Activated naive CD8-positive, alpha-beta T cell treated with anti-CD3 and anti-CD28 coated beads, Interleukin-2, amount 50 U/mL, for 24 hours (primary cell): Measurements from ENCODE around the gene CNNM2.

Experiments used
- ATAC-seq: fragments of 150-1000 bp; cut with Tn5 transposase; one replicate; pipeline ENCODE4 v1.10.0; 2021
- DNase-seq: peaks from one replicate; pipeline ENCODE4 v3.0.0; 2021
- H3K27ac Mint-ChIP-seq: one replicate; pipeline ENCODE4 v1.8.0; 2021; ENCODE audit warnings: mild to moderate bottlenecking, mixed read lengths
- H3K27me3 Mint-ChIP-seq: one replicate; pipeline ENCODE4 v1.8.0; 2021; ENCODE audit warnings: mixed read lengths
- H3K36me3 Mint-ChIP-seq: one replicate; pipeline ENCODE4 v1.8.0; 2021; ENCODE audit warnings: low read depth, mixed read lengths
- H3K4me1 Mint-ChIP-seq: one replicate; pipeline ENCODE4 v1.8.0; 2021; ENCODE audit warnings: mixed read lengths
- H3K4me3 Mint-ChIP-seq: one replicate; pipeline ENCODE4 v1.8.0; 2021; ENCODE audit warnings: mild to moderate bottlenecking, moderate library complexity, mixed read lengths
- H3K9me3 Mint-ChIP-seq: one replicate; pipeline ENCODE4 v1.8.0; 2021; ENCODE audit warnings: mixed read lengths

The CNNM2 gene

DNA sequence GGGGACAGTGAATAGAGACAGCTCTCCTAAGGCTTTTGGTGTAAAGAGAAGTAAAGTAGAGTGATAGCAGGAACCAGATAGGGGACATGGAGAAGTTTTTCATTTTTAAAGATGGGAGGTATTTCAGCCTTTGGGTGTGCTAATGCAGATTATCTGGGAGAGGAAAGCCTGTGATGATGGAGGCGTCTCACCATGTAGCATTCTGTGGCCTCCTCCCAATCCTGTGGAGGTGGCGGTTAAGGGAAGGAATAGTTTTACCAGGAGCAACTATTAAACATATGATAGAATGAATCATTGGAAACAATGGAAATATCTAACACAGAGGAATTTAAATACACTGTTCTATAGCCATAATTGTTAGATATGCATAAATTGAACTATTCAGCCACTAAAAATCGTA is 101.3 kb downstream of the CNNM2 start:
- Mint-ChIP-seq H3K36me3 (no peaks in the 10 kb centered on the region), H3K27ac (no peak overlapping the region), H3K9me3 (no peaks in the 10 kb centered on the region), H3K4me1 (no peaks in the 10 kb centered on the region), H3K27me3 (no peaks in the 10 kb centered on the region), H3K4me3 (no peak overlapping the region)
- DNase-seq (no peak), ATAC-seq (no peak)

DNA sequence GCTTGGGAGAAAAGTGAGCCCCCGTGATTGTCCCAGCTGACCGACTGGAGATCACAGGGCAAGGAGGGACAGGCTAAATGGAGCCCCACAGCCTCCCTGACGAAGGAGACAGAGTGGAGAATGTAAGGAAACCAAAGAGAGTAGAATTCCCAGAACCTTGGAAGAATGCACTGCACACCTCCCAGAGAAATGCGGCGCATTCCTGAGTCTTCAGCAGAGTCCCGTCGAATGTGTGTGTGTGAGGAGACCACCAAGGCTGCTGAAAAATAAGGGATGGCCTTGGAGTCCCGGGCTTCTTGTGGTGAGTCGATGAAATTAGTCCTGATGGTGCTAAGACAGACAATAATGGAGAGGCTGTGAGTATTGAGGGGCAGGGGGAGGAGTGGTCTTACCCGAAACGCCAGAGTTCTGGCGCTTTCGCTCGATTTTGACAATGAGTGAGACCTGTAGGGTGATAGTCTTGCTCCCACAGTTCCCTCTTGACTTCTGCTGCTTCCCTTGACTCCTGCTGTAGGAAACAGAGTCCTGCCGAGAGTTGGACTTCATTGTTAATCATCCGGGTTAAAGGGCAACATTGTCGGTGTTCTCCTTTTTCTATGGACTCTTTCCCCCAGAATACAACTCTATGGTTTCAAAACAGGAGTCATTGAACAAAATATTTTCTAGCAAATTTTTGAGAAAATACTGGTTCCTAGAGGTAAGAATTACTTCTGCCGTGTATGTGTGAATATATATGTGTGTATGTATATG is 103.2 kb downstream of the CNNM2 start:
- H3K4me1 Mint-ChIP-seq = no peaks in the 10 kb centered on the region
- no peak overlapping the region for H3K4me3 Mint-ChIP-seq
- H3K36me3 Mint-ChIP-seq = no peaks in the 10 kb centered on the region
- no peak for ATAC-seq
- DNase-seq = no peak
- no peak overlapping the region for H3K27ac Mint-ChIP-seq
- no peaks in the 10 kb centered on the region for H3K9me3 Mint-ChIP-seq
- H3K27me3 Mint-ChIP-seq = no peaks in the 10 kb centered on the region

DNA sequence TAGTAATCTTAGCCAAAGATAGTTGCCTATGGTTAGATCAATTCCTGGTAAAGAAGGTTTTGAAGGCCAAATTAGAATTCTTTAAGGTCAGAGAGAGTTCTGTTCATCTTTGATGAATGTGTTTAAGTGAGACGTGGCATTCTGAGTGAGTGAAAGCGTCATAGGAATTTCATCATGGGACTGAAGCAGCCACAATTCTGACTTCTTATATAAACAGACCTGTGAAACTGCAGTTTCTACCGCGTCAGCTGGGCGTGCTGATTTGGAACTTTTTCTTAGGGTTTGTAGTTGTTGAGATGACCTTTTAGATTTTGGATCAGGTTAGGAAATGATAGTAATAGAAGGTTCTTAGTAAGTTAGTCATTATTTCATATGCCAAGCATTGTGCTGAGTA is 103.8 kb downstream of the CNNM2 start:
- Mint-ChIP-seq H3K4me1 (no peaks in the 10 kb centered on the region), H3K4me3 (no peak overlapping the region), H3K27me3 (no peaks in the 10 kb centered on the region), H3K27ac (no peak overlapping the region), H3K9me3 (no peaks in the 10 kb centered on the region), H3K36me3 (no peaks in the 10 kb centered on the region)
- no peak for DNase-seq
- ATAC-seq = no peak

DNA sequence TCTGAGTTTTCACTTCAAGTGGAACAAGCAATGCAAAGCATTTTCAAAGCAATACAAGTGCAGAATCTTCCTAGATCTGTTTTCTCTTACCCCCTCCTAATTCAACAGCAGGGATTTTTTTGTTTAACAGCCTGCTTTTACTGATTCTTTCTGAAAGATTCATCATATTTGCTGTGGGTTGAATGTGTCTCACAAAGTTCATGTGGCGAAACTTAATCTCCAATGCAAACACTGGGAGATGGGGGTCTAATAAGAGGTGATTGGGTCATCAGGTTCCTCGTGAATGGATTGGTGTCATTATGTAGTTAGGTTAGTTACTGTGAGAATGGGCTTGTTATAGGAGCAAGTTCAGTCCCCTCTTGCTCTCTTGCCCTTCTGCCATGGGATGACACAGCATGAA is 107.6 kb downstream of the CNNM2 start:
- ATAC-seq (no peak), DNase-seq (no peak)
- Mint-ChIP-seq H3K9me3 (no peaks in the 10 kb centered on the region), H3K4me3 (no peak overlapping the region), H3K4me1 (no peaks in the 10 kb centered on the region), H3K36me3 (no peaks in the 10 kb centered on the region), H3K27me3 (no peaks in the 10 kb centered on the region), H3K27ac (no peak overlapping the region)

DNA sequence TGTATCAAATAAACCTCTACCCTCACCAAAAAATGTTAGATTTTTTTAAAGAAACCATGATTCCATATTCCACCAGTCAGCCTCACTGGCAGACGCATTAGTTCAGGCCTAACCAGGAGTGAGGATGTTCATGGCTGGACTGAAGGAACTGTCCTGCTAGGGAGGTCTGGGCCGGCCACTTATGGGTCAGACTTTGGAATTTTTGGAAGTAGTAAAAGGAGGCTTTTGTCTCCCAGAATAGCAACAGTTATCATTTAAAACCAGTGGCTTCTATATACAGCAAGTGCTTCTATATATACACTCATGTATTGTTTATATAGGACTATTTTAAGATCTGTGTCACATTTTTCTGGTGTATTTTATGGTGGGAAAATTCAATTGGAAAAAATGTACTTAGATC is 120.5 kb downstream of the CNNM2 start:
- Mint-ChIP-seq H3K4me3 (no peak overlapping the region), H3K27ac (no peak overlapping the region), H3K4me1 (no peaks in the 10 kb centered on the region), H3K27me3 (no peaks in the 10 kb centered on the region), H3K36me3 (no peaks in the 10 kb centered on the region), H3K9me3 (no peaks in the 10 kb centered on the region)
- no peak for ATAC-seq
- no peak for DNase-seq

DNA sequence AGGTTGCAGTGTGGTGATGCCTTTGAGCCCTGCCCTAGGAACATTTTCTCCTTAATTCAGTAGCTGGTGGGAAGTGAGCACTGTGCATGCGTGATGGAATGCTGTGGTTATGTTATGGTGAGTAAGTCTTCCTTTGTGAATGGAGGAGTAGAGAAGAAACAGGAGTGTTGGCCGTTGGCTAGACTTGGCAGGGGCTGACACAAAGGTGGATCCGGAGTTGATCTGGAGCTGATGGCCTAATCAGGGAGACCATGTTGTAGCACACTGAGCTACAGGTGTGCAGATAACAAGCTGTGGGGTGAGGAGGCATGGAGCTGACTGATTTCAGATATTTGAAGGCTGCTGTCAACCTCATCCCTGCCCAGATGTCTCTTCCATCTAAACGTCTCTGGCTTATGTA is 122.3 kb downstream of the CNNM2 start:
- H3K27ac Mint-ChIP-seq = peak overlapping the region; percentile 12
- H3K36me3 Mint-ChIP-seq = no peaks in the 10 kb centered on the region
- no peaks in the 10 kb centered on the region for H3K4me1 Mint-ChIP-seq
- no peak for ATAC-seq
- H3K4me3 Mint-ChIP-seq = no peak overlapping the region
- H3K27me3 Mint-ChIP-seq = no peaks in the 10 kb centered on the region
- no peaks in the 10 kb centered on the region for H3K9me3 Mint-ChIP-seq
- no peak for DNase-seq

DNA sequence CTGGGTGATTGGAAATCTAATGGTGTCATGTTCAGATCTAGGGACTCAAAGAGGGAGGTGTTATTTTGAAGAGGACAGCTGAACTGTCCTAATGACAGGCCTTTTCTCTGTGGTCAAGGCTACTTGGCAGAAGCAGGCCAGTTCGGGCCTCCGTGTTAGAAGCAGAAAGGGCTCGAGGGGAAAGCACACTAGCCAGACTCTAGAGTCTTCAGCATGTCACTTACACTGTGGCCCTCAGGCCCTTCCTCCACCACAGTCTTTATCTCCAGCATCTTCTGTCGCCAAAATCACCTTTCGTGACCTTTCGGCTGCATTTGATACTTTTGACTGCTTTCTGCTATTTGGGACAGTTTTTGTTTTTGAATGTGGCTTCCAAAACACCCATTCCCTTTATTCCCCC is 123.3 kb downstream of the CNNM2 start:
- ATAC-seq = no peak
- H3K27ac Mint-ChIP-seq = no peak overlapping the region
- no peak overlapping the region for H3K4me3 Mint-ChIP-seq
- no peaks in the 10 kb centered on the region for H3K36me3 Mint-ChIP-seq
- no peaks in the 10 kb centered on the region for H3K27me3 Mint-ChIP-seq
- DNase-seq = no peak
- H3K9me3 Mint-ChIP-seq = no peaks in the 10 kb centered on the region
- H3K4me1 Mint-ChIP-seq = no peaks in the 10 kb centered on the region

DNA sequence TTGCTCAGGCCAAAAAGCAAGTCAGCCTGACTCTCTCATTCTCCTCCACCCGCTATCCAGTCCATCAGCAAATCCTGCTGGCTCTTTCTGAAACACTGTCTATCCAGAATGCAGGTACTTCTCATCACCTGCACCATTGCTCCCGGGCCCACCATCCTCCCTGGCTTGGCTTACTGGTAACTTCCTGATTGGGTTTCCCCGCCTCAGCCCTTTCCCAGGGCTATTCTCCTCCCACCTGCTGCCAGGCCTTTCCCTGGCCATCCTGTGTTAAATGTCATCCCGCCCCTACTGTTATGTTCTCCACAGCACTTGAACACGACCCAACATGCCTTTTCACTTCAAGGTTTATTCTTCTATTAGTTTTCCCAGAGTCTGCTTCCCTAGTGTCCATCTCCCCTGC is 124.0 kb downstream of the CNNM2 start:
- Mint-ChIP-seq H3K9me3 (no peaks in the 10 kb centered on the region), H3K36me3 (no peaks in the 10 kb centered on the region), H3K27me3 (no peaks in the 10 kb centered on the region), H3K4me1 (peaks cover 4% of the 10 kb centered on the region), H3K4me3 (no peak overlapping the region), H3K27ac (no peak overlapping the region)
- DNase-seq = no peak
- no peak for ATAC-seq

DNA sequence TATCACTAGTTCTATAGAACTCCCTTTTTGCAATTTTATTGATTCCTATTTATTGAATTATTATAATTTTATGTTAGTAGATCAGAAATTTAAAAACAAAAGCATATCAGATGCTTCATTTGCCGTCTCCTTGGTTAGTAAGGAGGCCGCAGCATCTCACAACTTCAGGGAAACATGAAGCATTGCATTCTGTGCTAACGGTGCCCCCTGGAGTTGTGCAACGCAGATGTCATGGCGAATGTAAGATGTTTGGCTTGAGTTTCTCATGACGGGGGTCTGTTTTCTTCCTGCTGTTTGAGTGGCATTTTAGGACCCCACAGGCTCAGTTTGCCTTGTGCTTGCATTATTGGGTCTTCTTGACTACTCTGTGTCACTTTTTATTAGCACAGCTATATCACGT is 124.8 kb downstream of the CNNM2 start:
- H3K9me3 Mint-ChIP-seq = no peaks in the 10 kb centered on the region

DNA sequence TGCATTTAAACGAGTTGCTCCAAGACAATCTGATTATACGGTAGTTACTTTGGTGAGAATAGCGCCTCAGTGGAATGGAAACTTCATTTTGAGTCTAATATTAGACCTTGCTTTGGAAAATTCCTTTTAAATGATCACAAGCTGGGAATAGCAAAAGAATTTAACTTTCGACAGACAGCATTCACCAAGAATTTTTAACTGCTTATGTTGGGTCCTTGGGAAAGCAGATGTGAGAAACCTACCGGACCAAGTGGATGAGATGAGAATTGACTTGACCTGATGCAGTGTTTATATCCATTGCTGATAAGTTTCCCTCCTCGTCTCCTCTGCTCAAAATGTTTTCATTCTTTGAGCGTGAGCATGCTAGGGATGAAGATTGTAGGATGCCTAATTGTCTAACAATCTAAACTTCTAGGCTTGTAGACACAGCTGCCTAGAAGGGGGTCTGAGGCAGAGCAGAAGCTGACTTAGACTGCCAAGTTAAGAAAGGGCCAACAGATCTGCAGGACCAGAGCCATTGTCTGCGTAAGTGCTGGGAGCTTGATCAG is 126.9 kb downstream of the CNNM2 start:
- Mint-ChIP-seq H3K27me3 (no peaks in the 10 kb centered on the region), H3K4me1 (peaks cover 6% of the 10 kb centered on the region), H3K27ac (no peak overlapping the region), H3K36me3 (no peaks in the 10 kb centered on the region), H3K9me3 (no peaks in the 10 kb centered on the region), H3K4me3 (no peak overlapping the region)
- no peak for DNase-seq
- no peak for ATAC-seq

More for the DNA sequence above, 124.8 kb downstream of the CNNM2 start:
- Mint-ChIP-seq H3K4me3 (no peak overlapping the region), H3K27me3 (no peaks in the 10 kb centered on the region), H3K36me3 (no peaks in the 10 kb centered on the region), H3K4me1 (peaks cover 6% of the 10 kb centered on the region), H3K27ac (no peak overlapping the region)
- ATAC-seq (no peak), DNase-seq (no peak)

DNA sequence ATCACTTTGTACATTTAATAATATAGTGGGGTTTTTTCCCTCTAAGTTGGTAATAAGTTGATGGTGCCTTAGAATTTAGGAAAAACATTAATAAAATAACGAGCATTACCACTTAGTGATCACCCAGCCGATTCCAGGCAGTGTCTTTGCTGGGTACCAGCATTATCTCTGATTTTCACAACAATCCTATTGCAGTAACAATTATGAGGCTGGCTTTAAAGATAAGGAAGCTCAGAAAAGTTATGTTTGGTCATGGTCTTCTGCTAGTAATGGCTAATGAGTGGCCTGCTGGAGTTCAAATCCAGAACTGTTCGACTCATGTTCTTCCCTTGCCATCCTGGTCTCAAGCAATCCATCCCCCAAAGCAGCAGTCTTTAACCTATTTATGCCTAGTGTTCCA is 127.9 kb downstream of the CNNM2 start:
- Mint-ChIP-seq H3K27me3 (no peaks in the 10 kb centered on the region), H3K9me3 (no peaks in the 10 kb centered on the region), H3K27ac (no peak overlapping the region), H3K4me3 (no peak overlapping the region), H3K36me3 (no peaks in the 10 kb centered on the region), H3K4me1 (peaks cover 6% of the 10 kb centered on the region)
- DNase-seq = no peak
- no peak for ATAC-seq

DNA sequence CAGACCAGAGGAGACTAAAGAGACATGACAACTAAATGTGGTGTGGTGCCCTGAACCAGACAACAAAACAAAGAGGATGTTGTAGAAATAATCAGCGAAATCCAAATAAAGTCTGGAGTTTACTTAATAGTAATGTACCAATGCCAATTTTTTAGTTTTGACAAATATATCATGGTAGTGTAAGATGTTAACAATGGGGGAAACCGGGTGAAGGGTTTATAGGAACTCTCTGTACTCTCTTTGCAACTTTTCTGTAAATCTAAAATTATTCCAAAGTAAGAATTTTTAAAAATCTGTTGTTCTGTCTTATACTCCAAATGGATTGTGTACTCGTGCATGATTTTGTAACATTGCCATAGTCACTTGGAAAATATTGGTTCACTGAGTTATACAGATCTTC is 129.3 kb downstream of the CNNM2 start:
- H3K27me3 Mint-ChIP-seq = no peaks in the 10 kb centered on the region
- no peaks in the 10 kb centered on the region for H3K36me3 Mint-ChIP-seq
- no peak for ATAC-seq
- no peak for DNase-seq
- H3K27ac Mint-ChIP-seq = no peak overlapping the region
- no peak overlapping the region for H3K4me3 Mint-ChIP-seq
- H3K9me3 Mint-ChIP-seq = no peaks in the 10 kb centered on the region
- H3K4me1 Mint-ChIP-seq = peaks cover 6% of the 10 kb centered on the region

DNA sequence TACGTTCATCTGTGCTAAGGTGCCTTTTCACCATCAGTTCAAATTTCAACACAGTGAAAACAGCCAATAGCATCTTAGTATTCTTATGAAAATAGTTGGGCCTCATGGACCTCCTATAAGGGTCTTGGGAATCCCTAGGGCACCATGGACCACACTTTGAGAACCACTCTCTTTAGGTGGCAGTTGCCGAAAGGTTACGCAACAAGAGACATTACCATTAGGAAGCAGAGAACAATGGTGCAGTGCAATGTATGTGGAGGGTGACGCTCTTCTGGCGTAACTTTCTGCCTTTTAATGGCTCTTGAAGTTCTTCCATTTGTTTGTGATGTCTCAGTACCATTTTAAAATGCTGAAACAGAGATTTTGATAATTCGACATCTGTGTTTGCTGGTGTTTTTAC is 131.1 kb downstream of the CNNM2 start:
- DNase-seq (no peak), ATAC-seq (no peak)
- H3K27ac Mint-ChIP-seq = no peak overlapping the region
- no peaks in the 10 kb centered on the region for H3K27me3 Mint-ChIP-seq
- no peaks in the 10 kb centered on the region for H3K36me3 Mint-ChIP-seq
- H3K9me3 Mint-ChIP-seq = no peaks in the 10 kb centered on the region
- H3K4me3 Mint-ChIP-seq = no peak overlapping the region
- peaks cover 17% of the 10 kb centered on the region for H3K4me1 Mint-ChIP-seq

DNA sequence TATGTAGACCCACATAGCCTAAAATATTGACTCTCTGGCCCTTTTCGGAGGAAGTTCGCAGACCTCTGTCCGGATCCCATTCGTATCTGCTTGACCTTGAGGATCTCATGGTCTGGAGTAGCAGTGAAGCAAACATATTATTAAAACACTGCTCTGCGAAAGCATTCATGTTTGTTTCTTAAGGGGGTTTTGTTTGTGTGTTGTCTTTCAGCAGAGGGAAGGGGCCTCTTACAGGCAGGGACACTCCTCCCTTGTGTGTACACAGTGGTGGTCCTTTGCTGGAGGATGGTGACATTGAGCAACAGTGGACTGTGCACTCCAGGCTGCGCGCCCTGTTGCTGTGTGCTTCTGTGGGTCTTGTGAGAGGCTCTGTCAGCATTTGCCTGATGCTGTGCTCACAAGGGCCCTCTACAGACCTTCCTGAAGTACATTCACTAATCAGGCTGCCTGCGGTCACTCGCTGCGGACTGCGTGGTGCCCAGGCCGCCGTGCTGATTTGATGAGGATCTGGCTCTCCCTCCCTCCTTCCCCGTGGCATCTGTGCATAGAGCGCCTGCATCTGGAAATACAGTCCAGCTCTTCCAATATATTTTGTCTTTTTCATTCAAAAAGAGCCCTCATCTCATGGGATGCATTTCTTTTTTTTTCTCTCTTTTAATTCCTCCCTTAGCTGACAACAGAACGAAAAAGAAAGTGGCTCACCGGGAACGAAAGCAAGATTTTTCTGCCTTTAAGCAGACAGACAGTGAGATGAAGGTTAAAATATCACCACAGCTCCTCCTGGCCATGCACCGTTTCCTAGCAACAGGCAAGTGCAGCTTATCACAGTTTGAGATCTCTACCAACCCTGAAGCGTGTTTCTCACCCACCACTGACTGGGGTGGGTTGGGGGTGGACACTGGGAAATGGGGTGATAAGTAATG is 135.8 kb downstream of the CNNM2 start:
- no peaks in the 10 kb centered on the region for H3K27me3 Mint-ChIP-seq
- peaks cover 22% of the 10 kb centered on the region for H3K4me1 Mint-ChIP-seq
- peak overlapping the region; percentile 78 for H3K27ac Mint-ChIP-seq
- no peaks in the 10 kb centered on the region for H3K9me3 Mint-ChIP-seq
- H3K4me3 Mint-ChIP-seq = peak overlapping the region; percentile 84
- no peaks in the 10 kb centered on the region for H3K36me3 Mint-ChIP-seq
- DNase-seq (peak; percentile 40), ATAC-seq (peak; percentile 84)

DNA sequence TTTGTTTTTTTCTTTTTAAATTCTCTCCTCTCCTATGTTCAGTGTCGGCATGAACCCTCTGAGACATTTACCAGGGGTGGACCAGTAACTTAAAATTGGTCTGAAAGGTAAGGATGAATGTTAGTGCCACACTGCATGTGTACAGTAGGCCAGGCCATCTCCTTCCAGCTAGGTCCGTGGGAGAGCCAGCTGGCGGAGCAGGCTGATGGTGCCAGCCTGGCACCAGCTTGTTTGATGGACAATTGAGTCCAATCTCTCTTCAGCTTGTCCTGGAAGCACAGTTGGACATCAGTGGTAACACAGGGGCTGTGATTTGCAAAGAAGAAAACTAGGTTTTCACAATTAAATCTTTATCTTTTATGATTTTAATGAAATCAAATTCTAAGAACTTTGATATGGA is 136.5 kb downstream of the CNNM2 start:
- DNase-seq (no peak), ATAC-seq (peak; percentile 8)
- no peaks in the 10 kb centered on the region for H3K9me3 Mint-ChIP-seq
- H3K4me1 Mint-ChIP-seq = peaks cover 22% of the 10 kb centered on the region
- peak overlapping the region; percentile 78 for H3K27ac Mint-ChIP-seq
- no peaks in the 10 kb centered on the region for H3K36me3 Mint-ChIP-seq
- peak overlapping the region; percentile 84 for H3K4me3 Mint-ChIP-seq
- no peaks in the 10 kb centered on the region for H3K27me3 Mint-ChIP-seq
